ENCODE data around the gene DHX15. TPM values are rescaled to one million over a fixed set of nuclear protein-coding genes. Genes with fewer than 3 reads are reported as not detected.

The DHX15 gene
- total and polyA plus RNA-seq, 3 donors from 2014 or later: 84.1 to 136 (median 123) TPM

DNA sequence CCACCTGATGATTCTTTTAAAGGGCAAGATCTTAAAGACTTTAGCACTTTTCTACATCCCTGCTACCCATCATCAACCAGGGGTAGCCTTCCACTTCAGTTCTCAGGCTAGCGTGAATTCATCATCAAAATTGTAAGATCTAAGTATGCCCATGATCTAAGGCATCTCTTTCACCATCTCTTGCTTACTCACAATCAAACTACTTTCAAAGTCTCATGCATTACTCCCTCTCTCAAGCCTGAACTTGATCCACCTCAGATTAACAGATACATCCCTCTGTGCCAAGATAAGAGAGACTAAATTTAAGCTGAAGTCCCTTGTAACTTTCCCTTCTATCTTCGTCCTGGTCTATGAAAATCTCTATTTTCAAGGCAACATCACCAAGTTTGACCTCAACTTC is 62.8 kb downstream of the DHX15 start:
- 85 to 94% methylated on average over 2 of the region's 2 CpGs for WGBS, 2 donors
- H3K36me3 ChIP-seq (ENCODE audit: low read depth, missing control alignments): no peaks in the 10 kb centered on the region

GRCh38 chr4:24519649-24520048 is 64.7 kb downstream of the DHX15 start:
- Histone ChIP-seq H3K9me3 (no peaks in the 10 kb centered on the region), H3K4me3 (no peak overlapping the region), H3K27ac (no peak overlapping the region), H3K4me1 (peaks cover 18% of the 10 kb centered on the region), H3K27me3 (no peaks in the 10 kb centered on the region), H3K36me3 (ENCODE audit: low read depth, missing control alignments) (no peaks in the 10 kb centered on the region)
- peak; percentile 63 for DNase-seq
- WGBS, 2 donors: 74 to 82% methylated on average over 1 of the region's 1 CpG
- TF ChIP-seq, protein P1, sequence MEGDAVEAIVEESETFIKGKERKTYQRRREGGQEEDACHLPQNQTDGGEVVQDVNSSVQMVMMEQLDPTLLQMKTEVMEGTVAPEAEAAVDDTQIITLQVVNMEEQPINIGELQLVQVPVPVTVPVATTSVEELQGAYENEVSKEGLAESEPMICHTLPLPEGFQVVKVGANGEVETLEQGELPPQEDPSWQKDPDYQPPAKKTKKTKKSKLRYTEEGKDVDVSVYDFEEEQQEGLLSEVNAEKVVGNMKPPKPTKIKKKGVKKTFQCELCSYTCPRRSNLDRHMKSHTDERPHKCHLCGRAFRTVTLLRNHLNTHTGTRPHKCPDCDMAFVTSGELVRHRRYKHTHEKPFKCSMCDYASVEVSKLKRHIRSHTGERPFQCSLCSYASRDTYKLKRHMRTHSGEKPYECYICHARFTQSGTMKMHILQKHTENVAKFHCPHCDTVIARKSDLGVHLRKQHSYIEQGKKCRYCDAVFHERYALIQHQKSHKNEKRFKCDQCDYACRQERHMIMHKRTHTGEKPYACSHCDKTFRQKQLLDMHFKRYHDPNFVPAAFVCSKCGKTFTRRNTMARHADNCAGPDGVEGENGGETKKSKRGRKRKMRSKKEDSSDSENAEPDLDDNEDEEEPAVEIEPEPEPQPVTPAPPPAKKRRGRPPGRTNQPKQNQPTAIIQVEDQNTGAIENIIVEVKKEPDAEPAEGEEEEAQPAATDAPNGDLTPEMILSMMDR (IDR thresholded peaks at IDR 0.05): no peak
- TF ChIP-seq POLR2A (IDR thresholded peaks at IDR 0.05): no peak
- intact Hi-C loops (cut with DNase I; ENCODE audit: low total_unique reads): no loop called here

More for the DNA sequence above, 62.8 kb downstream of the DHX15 start:
- DNase-seq: no peak
- Histone ChIP-seq H3K4me3 (no peak overlapping the region), H3K9me3 (no peaks in the 10 kb centered on the region), H3K27me3 (no peaks in the 10 kb centered on the region), H3K4me1 (peaks cover 18% of the 10 kb centered on the region), H3K27ac (no peak overlapping the region)
- intact Hi-C loops (cut with DNase I; ENCODE audit: low total_unique reads): no loop called here
- TF ChIP-seq, protein P1 (IDR thresholded peaks at IDR 0.05): no peak
- no peak for TF ChIP-seq POLR2A (IDR thresholded peaks at IDR 0.05)

DNA sequence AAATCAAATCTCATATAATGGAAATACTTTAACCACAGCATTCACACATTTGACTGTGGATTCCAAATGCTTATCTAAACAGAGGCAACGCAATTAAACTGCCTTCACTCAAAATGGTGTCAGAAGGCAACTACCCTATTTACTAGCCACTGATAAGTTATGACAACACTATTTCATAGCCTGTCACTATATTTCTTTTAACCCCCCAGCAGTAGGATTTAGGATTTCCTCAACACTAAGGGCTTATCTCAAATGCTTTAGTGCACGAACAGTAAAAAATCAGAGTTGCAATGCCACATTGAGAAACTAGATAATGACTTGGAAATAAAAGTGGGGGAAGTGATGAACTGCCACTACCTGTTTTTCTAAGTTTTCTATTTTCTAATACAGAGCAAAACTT is 66.7 kb downstream of the DHX15 start:
- peaks cover 18% of the 10 kb centered on the region for H3K4me1 ChIP-seq
- no peak for DNase-seq
- no peak overlapping the region for H3K4me3 ChIP-seq
- 48 to 55% methylated on average over 2 of the region's 2 CpGs for WGBS, 2 donors
- no peaks in the 10 kb centered on the region for H3K27me3 ChIP-seq
- no peak overlapping the region for H3K27ac ChIP-seq
- H3K9me3 ChIP-seq: no peaks in the 10 kb centered on the region
- TF ChIP-seq POLR2A (IDR thresholded peaks at IDR 0.05): no peak
- TF ChIP-seq, protein P1 (IDR thresholded peaks at IDR 0.05): no peak
- intact Hi-C loops (cut with DNase I; ENCODE audit: low total_unique reads): no loop called here
- no peaks in the 10 kb centered on the region for H3K36me3 ChIP-seq (ENCODE audit: low read depth, missing control alignments)

DNA sequence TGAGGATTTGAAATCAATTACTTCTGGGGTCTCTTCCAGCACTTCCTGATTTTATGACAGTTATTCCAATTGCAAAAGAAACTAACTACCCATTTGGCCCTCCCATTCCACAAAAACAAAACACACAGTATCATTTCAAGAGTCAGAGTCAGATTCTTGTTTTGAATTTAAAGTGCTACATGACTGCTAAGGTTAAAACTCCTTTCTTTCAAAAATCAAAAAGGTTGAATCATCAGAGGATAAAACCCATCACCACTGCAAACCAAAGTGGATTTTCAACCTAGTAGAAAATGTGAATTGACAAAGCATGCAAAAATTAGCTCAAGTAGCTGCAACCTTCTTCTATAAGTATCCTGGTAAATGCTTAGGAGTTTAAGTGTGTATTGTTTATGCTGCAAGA is 67.4 kb downstream of the DHX15 start:
- Histone ChIP-seq H3K4me1 (peaks cover 18% of the 10 kb centered on the region), H3K27me3 (no peaks in the 10 kb centered on the region), H3K27ac (peak overlapping the region in 1 of 2 donors; percentile 10), H3K9me3 (no peaks in the 10 kb centered on the region), H3K36me3 (ENCODE audit: low read depth, missing control alignments) (no peaks in the 10 kb centered on the region), H3K4me3 (no peak overlapping the region)
- intact Hi-C loops (cut with DNase I; ENCODE audit: low total_unique reads): no loop called here
- TF ChIP-seq POLR2A (IDR thresholded peaks at IDR 0.05): no peak
- TF ChIP-seq, protein P1 (IDR thresholded peaks at IDR 0.05): no peak
- DNase-seq: no peak

- intact Hi-C loops (cut with DNase I; ENCODE audit: low total_unique reads): no loop called here
- H3K4me1 ChIP-seq: peaks cover 18% of the 10 kb centered on the region
- DNase-seq: no peak
- no peak for TF ChIP-seq POLR2A (IDR thresholded peaks at IDR 0.05)
- TF ChIP-seq, protein P1 (IDR thresholded peaks at IDR 0.05): no peak
- H3K9me3 ChIP-seq: no peaks in the 10 kb centered on the region
- no peak overlapping the region for H3K27ac ChIP-seq
- no peaks in the 10 kb centered on the region for H3K36me3 ChIP-seq (ENCODE audit: low read depth, missing control alignments)
- no peaks in the 10 kb centered on the region for H3K27me3 ChIP-seq
- no peak overlapping the region for H3K4me3 ChIP-seq
- 68 to 79% methylated on average over 5 of the region's 5 CpGs for WGBS, 2 donors
Measured at GRCh38 chr4:24515698-24516097, 68.7 kb downstream of the DHX15 start.

Measured in testis (tissue), 3 donors.